Activated naive CD8-positive, alpha-beta T cell treated with anti-CD3 and anti-CD28 coated beads for 36 hours (primary cell): ENCODE measurements around the gene ZHX3. TPM values are rescaled to one million over a fixed set of nuclear protein-coding genes. Genes with fewer than 3 reads are reported as not detected.
A peak's percentile ranks its signal among the peaks of the same experiment; 100 is the strongest.
"Not testable (repeated sequence)": the region's sequence is repeated elsewhere in the genome, so short reads cannot be mapped to it uniquely, and the experiment has no call there.

Source experiments
- DNase-seq: peaks from one replicate; pipeline ENCODE4 v3.0.0; 2021
- H3K27ac Mint-ChIP-seq: one replicate; pipeline ENCODE4 v1.8.0; 2022; ENCODE audit warnings: mild to moderate bottlenecking, moderate library complexity, mixed read lengths
- H3K27me3 Mint-ChIP-seq: one replicate; pipeline ENCODE4 v1.8.0; 2022; ENCODE audit warnings: mild to moderate bottlenecking, mixed read lengths
- H3K36me3 Mint-ChIP-seq: one replicate; pipeline ENCODE4 v1.8.0; 2021; ENCODE audit warnings: mild to moderate bottlenecking, mixed read lengths
- H3K4me1 Mint-ChIP-seq: one replicate; pipeline ENCODE4 v1.8.0; 2021; ENCODE audit warnings: mixed read lengths
- H3K4me3 Mint-ChIP-seq: one replicate; pipeline ENCODE4 v1.8.0; 2022; ENCODE audit warnings: mild to moderate bottlenecking, moderate library complexity, mixed read lengths
- H3K9me3 Mint-ChIP-seq: one replicate; pipeline ENCODE4 v1.8.0; 2022; ENCODE audit warnings: mixed read lengths
- total RNA-seq, 2 experiments: library from RNA; stranded (reverse); gene quantifications; one replicate each; pipeline ENCODE4 v1.2.3, GENCODE V29; 2021

Gene ZHX3
- total RNA-seq, 2 experiments from 2014 or later = 15.5 to 17.6 TPM

- Mint-ChIP-seq H3K27me3 (no peaks in the 10 kb centered on the region), H3K27ac (peak overlapping the region; percentile 30), H3K36me3 (no peaks in the 10 kb centered on the region), H3K4me1 (peaks cover 15% of the 10 kb centered on the region), H3K9me3 (no peaks in the 10 kb centered on the region), H3K4me3 (no peak overlapping the region)
- peak; percentile 65 for DNase-seq
Measured at GRCh38 chr20:41329435-41330342, 12.2 kb upstream of the ZHX3 start.

- Mint-ChIP-seq H3K27me3 (no peaks in the 10 kb centered on the region), H3K4me1 (peaks cover 15% of the 10 kb centered on the region), H3K4me3 (no peak overlapping the region), H3K9me3 (no peaks in the 10 kb centered on the region), H3K27ac (no peak overlapping the region), H3K36me3 (no peaks in the 10 kb centered on the region)
- DNase-seq = no peak
Measured at GRCh38 chr20:41327178-41327577, 9.6 kb upstream of the ZHX3 start.

GRCh38 chr20:41320976-41321375, 3.4 kb upstream of the ZHX3 start:
- Mint-ChIP-seq H3K27me3 (no peaks in the 10 kb centered on the region), H3K36me3 (peaks cover 2% of the 10 kb centered on the region), H3K9me3 (no peaks in the 10 kb centered on the region), H3K27ac (no peak overlapping the region), H3K4me1 (peaks cover 11% of the 10 kb centered on the region), H3K4me3 (no peak overlapping the region)
- DNase-seq = no peak

GRCh38 chr20:41320441-41320840, 2.9 kb upstream of the ZHX3 start:
- no peaks in the 10 kb centered on the region for H3K27me3 Mint-ChIP-seq
- no peaks in the 10 kb centered on the region for H3K9me3 Mint-ChIP-seq
- H3K4me3 Mint-ChIP-seq = no peak overlapping the region
- H3K36me3 Mint-ChIP-seq = peaks cover 2% of the 10 kb centered on the region
- no peak for DNase-seq
- H3K27ac Mint-ChIP-seq = no peak overlapping the region
- H3K4me1 Mint-ChIP-seq = peaks cover 14% of the 10 kb centered on the region

GRCh38 chr20:41318271-41318649, 729 bp upstream of the ZHX3 start:
- no peak for DNase-seq
- H3K27me3 Mint-ChIP-seq = no peaks in the 10 kb centered on the region
- H3K36me3 Mint-ChIP-seq = peaks cover 2% of the 10 kb centered on the region
- peak overlapping the region; percentile 42 for H3K27ac Mint-ChIP-seq
- H3K9me3 Mint-ChIP-seq = no peaks in the 10 kb centered on the region
- H3K4me3 Mint-ChIP-seq = peak overlapping the region; percentile 63
- H3K4me1 Mint-ChIP-seq = peaks cover 27% of the 10 kb centered on the region

- H3K36me3 Mint-ChIP-seq = peaks cover 2% of the 10 kb centered on the region
- peak overlapping the region; percentile 91 for H3K4me3 Mint-ChIP-seq
- H3K27ac Mint-ChIP-seq = peak overlapping the region; percentile 84
- H3K4me1 Mint-ChIP-seq = peaks cover 27% of the 10 kb centered on the region
- DNase-seq = peak; percentile 67
- H3K27me3 Mint-ChIP-seq = no peaks in the 10 kb centered on the region
- no peaks in the 10 kb centered on the region for H3K9me3 Mint-ChIP-seq
Measured at GRCh38 chr20:41316602-41317545, 657 bp downstream of the ZHX3 start.

GRCh38 chr20:41316051-41316450, 1.5 kb downstream of the ZHX3 start:
- H3K4me3 Mint-ChIP-seq = peak overlapping the region; percentile 91
- no peaks in the 10 kb centered on the region for H3K9me3 Mint-ChIP-seq
- H3K27ac Mint-ChIP-seq = no peak overlapping the region
- H3K36me3 Mint-ChIP-seq = peaks cover 2% of the 10 kb centered on the region
- no peaks in the 10 kb centered on the region for H3K27me3 Mint-ChIP-seq
- peaks cover 27% of the 10 kb centered on the region for H3K4me1 Mint-ChIP-seq
- DNase-seq = no peak

- H3K9me3 Mint-ChIP-seq = no peaks in the 10 kb centered on the region
- no peak overlapping the region for H3K27ac Mint-ChIP-seq
- H3K4me3 Mint-ChIP-seq = no peak overlapping the region
- H3K36me3 Mint-ChIP-seq = peaks cover 2% of the 10 kb centered on the region
- peaks cover 27% of the 10 kb centered on the region for H3K4me1 Mint-ChIP-seq
- no peak for DNase-seq
- H3K27me3 Mint-ChIP-seq = no peaks in the 10 kb centered on the region
Measured at GRCh38 chr20:41314386-41314785, 3.1 kb downstream of the ZHX3 start.

- H3K27me3 Mint-ChIP-seq, H3K9me3 Mint-ChIP-seq, DNase-seq, H3K27ac Mint-ChIP-seq, H3K36me3 Mint-ChIP-seq, H3K4me3 Mint-ChIP-seq: not testable (repeated sequence)
- peaks cover 31% of the 10 kb centered on the region for H3K4me1 Mint-ChIP-seq
Measured at GRCh38 chr20:41312009-41312408, 5.5 kb downstream of the ZHX3 start.

- H3K9me3 Mint-ChIP-seq = no peaks in the 10 kb centered on the region
- peaks cover 2% of the 10 kb centered on the region for H3K36me3 Mint-ChIP-seq
- H3K27ac Mint-ChIP-seq = no peak overlapping the region
- peaks cover 22% of the 10 kb centered on the region for H3K4me1 Mint-ChIP-seq
- H3K27me3 Mint-ChIP-seq = no peaks in the 10 kb centered on the region
- H3K4me3 Mint-ChIP-seq = no peak overlapping the region
- DNase-seq = no peak
Measured at GRCh38 chr20:41309817-41310216, 7.7 kb downstream of the ZHX3 start.

- Mint-ChIP-seq H3K4me3 (no peak overlapping the region), H3K4me1 (peaks cover 13% of the 10 kb centered on the region), H3K36me3 (peaks cover 2% of the 10 kb centered on the region), H3K27me3 (no peaks in the 10 kb centered on the region), H3K9me3 (no peaks in the 10 kb centered on the region), H3K27ac (no peak overlapping the region)
- no peak for DNase-seq
Measured at GRCh38 chr20:41308726-41309413, 8.7 kb downstream of the ZHX3 start.

GRCh38 chr20:41308290-41308711, 9.2 kb downstream of the ZHX3 start:
- Mint-ChIP-seq H3K27ac (no peak overlapping the region), H3K36me3 (peaks cover 2% of the 10 kb centered on the region), H3K4me3 (no peak overlapping the region), H3K27me3 (no peaks in the 10 kb centered on the region), H3K9me3 (no peaks in the 10 kb centered on the region), H3K4me1 (peaks cover 13% of the 10 kb centered on the region)
- no peak for DNase-seq

- H3K4me1 Mint-ChIP-seq = peaks cover 13% of the 10 kb centered on the region
- no peaks in the 10 kb centered on the region for H3K9me3 Mint-ChIP-seq
- no peak for DNase-seq
- no peak overlapping the region for H3K4me3 Mint-ChIP-seq
- H3K36me3 Mint-ChIP-seq = peaks cover 2% of the 10 kb centered on the region
- no peaks in the 10 kb centered on the region for H3K27me3 Mint-ChIP-seq
- no peak overlapping the region for H3K27ac Mint-ChIP-seq
Measured at GRCh38 chr20:41307021-41307420, 10.5 kb downstream of the ZHX3 start.

- Mint-ChIP-seq H3K27me3 (no peaks in the 10 kb centered on the region), H3K27ac (no peak overlapping the region), H3K4me1 (peaks cover 13% of the 10 kb centered on the region), H3K9me3 (no peaks in the 10 kb centered on the region), H3K36me3 (peaks cover 2% of the 10 kb centered on the region), H3K4me3 (no peak overlapping the region)
- no peak for DNase-seq
Measured at GRCh38 chr20:41306061-41306727, 11.3 kb downstream of the ZHX3 start.
